HG03097 (cell line): ENCODE measurements around the gene TMEM150B.

ENCODE experiments used
- ATAC-seq: cut with Tn5 transposase; IDR thresholded peaks from one replicate; pipeline ENCODE4 v1.9.1; 2021; ENCODE audit not compliant: unreplicated experiment, low FRiP score

The TMEM150B gene

GRCh38 chr19:55309448-55309847 is 15.7 kb downstream of the TMEM150B start:
- ATAC-seq: no peak

- ATAC-seq: no peak
Measured at GRCh38 chr19:55308281-55308680, 16.9 kb downstream of the TMEM150B start.

- ATAC-seq: no peak
Measured at GRCh38 chr19:55306712-55307111, 18.4 kb downstream of the TMEM150B start.

GRCh38 chr19:55305983-55306562 is 19.1 kb downstream of the TMEM150B start:
- ATAC-seq: no peak

- ATAC-seq: no peak
Measured at GRCh38 chr19:55305491-55305890, 19.6 kb downstream of the TMEM150B start.

- ATAC-seq: no peak
Measured at GRCh38 chr19:55304980-55305379, 20.2 kb downstream of the TMEM150B start.

GRCh38 chr19:55304279-55304978 is 20.7 kb downstream of the TMEM150B start:
- ATAC-seq: no peak

GRCh38 chr19:55303477-55303876 is 21.7 kb downstream of the TMEM150B start:
- no peak for ATAC-seq

GRCh38 chr19:55302318-55302703 is 22.8 kb downstream of the TMEM150B start:
- ATAC-seq: no peak

GRCh38 chr19:55301459-55302317 is 23.5 kb downstream of the TMEM150B start:
- ATAC-seq: no peak

- no peak for ATAC-seq
Measured at GRCh38 chr19:55300886-55301458, 24.2 kb downstream of the TMEM150B start.

GRCh38 chr19:55299991-55300390 is 25.1 kb downstream of the TMEM150B start:
- no peak for ATAC-seq

- no peak for ATAC-seq
Measured at GRCh38 chr19:55297267-55297666, 27.9 kb downstream of the TMEM150B start.

- ATAC-seq: no peak
Measured at GRCh38 chr19:55289117-55289796, 35.9 kb downstream of the TMEM150B start.

GRCh38 chr19:55287361-55288079 is 37.6 kb downstream of the TMEM150B start:
- no peak for ATAC-seq

GRCh38 chr19:55285229-55285890 is 39.8 kb downstream of the TMEM150B start:
- no peak for ATAC-seq

GRCh38 chr19:55284405-55285058 is 40.6 kb downstream of the TMEM150B start:
- no peak for ATAC-seq

- ATAC-seq: no peak
Measured at GRCh38 chr19:55283548-55284377, 41.4 kb downstream of the TMEM150B start, which contains the start of gene BRSK1. BRSK1 (plus strand) TSS chr19:55283997; CDS start chr19:55284443, 446 bp downstream.
